ENCODE results near the gene SH2D3C. TPM values are rescaled to one million over a fixed set of nuclear protein-coding genes. Genes with fewer than 3 reads are reported as not detected.
A peak's percentile ranks its signal among the peaks of the same experiment; 100 is the strongest.

The SH2D3C gene
- total RNA-seq, 4 donors from 2014 or later, result 6.1 to 12.1 (median 8.5) TPM

GRCh38 chr9:127818574-127818973, 40.1 kb upstream of the SH2D3C start:
- WGBS, 2 donors (ENCODE audit: low coverage in 1 of 2), result 100% methylated on average over 4 of the region's 11 CpGs; no CpG with 5 or more reads in 1 of the 2 donors
- Histone ChIP-seq H3K4me3 (no peak overlapping the region), H3K27me3 (no peaks in the 10 kb centered on the region), H3K9me3 (no peaks in the 10 kb centered on the region), H3K4me1 (peaks cover 0 to 6% (median 0%) of the 10 kb centered on the region in 3 donors), H3K36me3 (peaks cover 0 to 88% of the 10 kb centered on the region in 2 donors), H3K27ac (no peak overlapping the region)
- ATAC-seq, result no peak
- TF ChIP-seq CTCF (IDR thresholded peaks at IDR 0.05) (no peak), POLR2A (IDR thresholded peaks at IDR 0.05) (no peak), POLR2AphosphoS5 (IDR thresholded peaks at IDR 0.05) (no peak), EP300 (IDR thresholded peaks at IDR 0.05) (no peak)

DNA sequence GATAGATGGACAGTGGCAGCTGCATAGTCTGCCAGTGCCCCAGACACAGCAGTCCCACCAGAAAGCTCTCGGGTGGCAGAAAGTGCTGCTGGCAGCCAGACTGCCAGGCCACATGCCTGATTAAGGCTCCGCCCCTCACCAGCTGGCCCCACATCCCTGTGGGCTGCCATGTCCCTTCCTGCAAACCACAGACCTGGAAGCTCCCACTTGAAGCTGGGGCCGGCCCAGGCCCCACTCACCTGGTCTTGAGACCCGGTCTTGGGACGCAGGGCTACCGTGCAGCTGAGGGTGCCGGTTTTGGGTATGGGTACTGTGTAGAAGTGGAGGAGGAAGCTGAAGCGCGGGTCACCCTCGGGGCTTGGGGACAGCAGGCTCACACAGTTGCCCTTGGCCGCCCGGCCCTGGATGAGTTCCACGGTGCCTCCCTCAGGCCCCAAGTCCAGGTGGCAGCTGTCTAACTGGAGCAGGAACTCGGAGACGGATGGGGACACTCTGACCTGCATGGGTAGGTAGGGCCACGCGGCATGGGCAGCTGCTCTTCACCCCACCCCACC, 39.5 kb upstream of the SH2D3C start:
- no peak overlapping the region for H3K27ac ChIP-seq
- peaks cover 0 to 91% of the 10 kb centered on the region in 2 donors for H3K36me3 ChIP-seq
- H3K9me3 ChIP-seq, result no peaks in the 10 kb centered on the region
- WGBS, 2 donors (ENCODE audit: low coverage in 1 of 2), result 54 to 84% methylated on average over 5 to 6 of the region's 17 CpGs
- H3K4me1 ChIP-seq, result peaks cover 0 to 9% (median 0%) of the 10 kb centered on the region in 3 donors
- H3K4me3 ChIP-seq, result no peak overlapping the region
- ATAC-seq, result no peak
- H3K27me3 ChIP-seq, result no peaks in the 10 kb centered on the region
- TF ChIP-seq EP300 (IDR thresholded peaks at IDR 0.05) (no peak), CTCF (IDR thresholded peaks at IDR 0.05) (no peak), POLR2A (IDR thresholded peaks at IDR 0.05) (no peak), POLR2AphosphoS5 (IDR thresholded peaks at IDR 0.05) (no peak)

GRCh38 chr9:127816728-127817127, 38.3 kb upstream of the SH2D3C start:
- no peaks in the 10 kb centered on the region for H3K27me3 ChIP-seq
- TF ChIP-seq EP300 (IDR thresholded peaks at IDR 0.05), result no peak
- TF ChIP-seq POLR2AphosphoS5 (IDR thresholded peaks at IDR 0.05), result no peak
- 50% methylated on average over 2 of the region's 8 CpGs; no CpG with 5 or more reads in 1 of the 2 donors for WGBS, 2 donors (ENCODE audit: low coverage in 1 of 2)
- peaks cover 0 to 9% (median 0%) of the 10 kb centered on the region in 3 donors for H3K4me1 ChIP-seq
- H3K36me3 ChIP-seq, result peaks cover 0 to 98% of the 10 kb centered on the region in 2 donors
- no peaks in the 10 kb centered on the region for H3K9me3 ChIP-seq
- peak overlapping the region in 1 of 4 donors; percentile 16 for H3K27ac ChIP-seq
- ATAC-seq, result no peak
- no peak overlapping the region for H3K4me3 ChIP-seq

DNA sequence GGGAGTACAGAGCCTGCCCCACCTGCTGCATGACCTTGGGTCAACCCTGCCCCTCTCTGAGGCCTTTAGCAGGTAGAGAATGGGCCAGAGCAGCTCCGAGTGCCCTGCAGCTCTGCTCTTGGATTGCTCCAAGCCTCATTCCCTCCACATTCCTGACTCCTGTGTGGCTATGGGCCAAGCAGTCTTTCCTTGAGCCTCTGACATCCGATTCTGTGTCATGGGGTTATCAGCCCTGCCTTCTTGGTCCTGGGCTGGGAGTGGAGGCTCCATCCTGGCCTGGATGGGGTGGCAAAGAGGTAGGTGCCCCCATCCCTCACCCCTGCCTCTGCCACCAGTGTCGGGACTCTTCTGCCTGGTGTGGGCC, 37.9 kb upstream of the SH2D3C start:
- peak overlapping the region in 1 of 4 donors; percentile 16 for H3K27ac ChIP-seq
- ATAC-seq, result no peak

GRCh38 chr9:127815512-127816361, 37.3 kb upstream of the SH2D3C start:
- WGBS, 2 donors (ENCODE audit: low coverage in 1 of 2), result 0% methylated on average over 1 of the region's 33 CpGs; no CpG with 5 or more reads in 1 of the 2 donors
- Histone ChIP-seq H3K4me3 (no peak overlapping the region), H3K27me3 (no peaks in the 10 kb centered on the region), H3K36me3 (peaks cover 0 to 98% of the 10 kb centered on the region in 2 donors), H3K27ac (no peak overlapping the region), H3K4me1 (peaks cover 0 to 9% (median 0%) of the 10 kb centered on the region in 3 donors), H3K9me3 (no peaks in the 10 kb centered on the region)
- no peak for TF ChIP-seq POLR2A (IDR thresholded peaks at IDR 0.05)
- peak; percentile 11 for ATAC-seq

More for the DNA sequence above, 37.9 kb upstream of the SH2D3C start:
- Histone ChIP-seq H3K9me3 (no peaks in the 10 kb centered on the region), H3K36me3 (peaks cover 0 to 98% of the 10 kb centered on the region in 2 donors), H3K27me3 (no peaks in the 10 kb centered on the region), H3K4me3 (no peak overlapping the region), H3K4me1 (peaks cover 0 to 9% (median 0%) of the 10 kb centered on the region in 3 donors)
- no peak for TF ChIP-seq EP300 (IDR thresholded peaks at IDR 0.05)
- WGBS, 2 donors (ENCODE audit: low coverage in 1 of 2), result no CpG with 5 or more reads among the region's 3 CpGs

- Histone ChIP-seq H3K4me1 (peaks cover 0 to 14% (median 0%) of the 10 kb centered on the region in 3 donors), H3K9me3 (no peaks in the 10 kb centered on the region), H3K27me3 (no peaks in the 10 kb centered on the region), H3K36me3 (peaks cover 0 to 98% of the 10 kb centered on the region in 2 donors), H3K27ac (no peak overlapping the region), H3K4me3 (no peak overlapping the region)
- WGBS, 2 donors (ENCODE audit: low coverage in 1 of 2), result 78 to 80% methylated on average over 3 to 4 of the region's 11 CpGs
- no peak for ATAC-seq
- TF ChIP-seq EP300 (IDR thresholded peaks at IDR 0.05) (no peak), POLR2AphosphoS5 (IDR thresholded peaks at IDR 0.05) (no peak), CTCF (IDR thresholded peaks at IDR 0.05) (no peak), POLR2A (IDR thresholded peaks at IDR 0.05) (no peak)
Observed at GRCh38 chr9:127814619-127815511, 36.4 kb upstream of the SH2D3C start.
